Measurements from ENCODE around the gene KRTAP6-3. TPM values are rescaled to one million over a fixed set of nuclear protein-coding genes. Genes with fewer than 3 reads are reported as not detected.

The KRTAP6-3 gene
- total and polyA plus RNA-seq, 2 of the 13 experiments (the other 11 are each of a cell fraction or from before 2014, with no cell fraction given), result not detected

- Histone ChIP-seq H3K4me1 (ENCODE audit: insufficient read depth, low read length) (no peaks in the 10 kb centered on the region), H3K36me3 (replicated peaks in 1 of 2; ENCODE audit: control insufficient read depth in 1 of 2, insufficient read depth in 2 of 2, low read length in 2 of 2) (no peaks in the 10 kb centered on the region), H3K4me2 (ENCODE audit: low read depth, low read length) (no peak overlapping the region), H2AFZ (ENCODE audit: low read length) (no peak overlapping the region), H3K9ac (ENCODE audit: insufficient read depth, low read depth, low read length) (no peak overlapping the region), H3K27ac (ENCODE audit: extremely low read length, insufficient read depth, low read length) (no peak overlapping the region), H3K79me2 (ENCODE audit: insufficient read depth, low read length) (no peaks in the 10 kb centered on the region), H4K20me1 (ENCODE audit: insufficient read depth, low read length) (no peaks in the 10 kb centered on the region), H3K9me3 (ENCODE audit: low read length) (peaks cover 83% of the 10 kb centered on the region), H3K4me3 (replicated peaks in 1 of 3; ENCODE audit: insufficient read depth in 1 of 3, low read depth in 2 of 3, low read length in 3 of 3) (no peak overlapping the region), H3K27me3 (ENCODE audit: control insufficient read depth in 1 of 2, insufficient read depth in 2 of 2, low read length in 2 of 2) (no peaks in the 10 kb centered on the region)
- FAIRE-seq, result no peak
- ChIA-PET POLR2A (no interaction called here), CTCF (ENCODE audit: low intra/inter-chr PET ratio, low total read pairs) (no interaction called here)
- no peak for TF ChIP-seq ETV6 (CRISPR knock-in tag; conservative IDR thresholded peaks at IDR 0.05)
- TF ChIP-seq SMYD3 (CRISPR knock-in tag; IDR thresholded peaks at IDR 0.05), result no peak
- no peak for TF ChIP-seq LCORL (IDR thresholded peaks at IDR 0.05)
- TF ChIP-seq LCORL (CRISPR knock-in tag; IDR thresholded peaks at IDR 0.05), result no peak
- TF ChIP-seq TEF (CRISPR knock-in tag; IDR thresholded peaks at IDR 0.05), result no peak
- TF ChIP-seq PLRG1 (conservative IDR thresholded peaks at IDR 0.05), result no peak
- BruUV-seq (replicated peaks), result no TSS peak
- ATAC-seq, result no peak
- DNase-seq (ENCODE audit: low spot score), result no peak
- intact Hi-C loops (cut with micrococcal nuclease; ENCODE audit: unreplicated experiment) (no loop called here), in situ Hi-C loops (cut with HindIII; ENCODE audit: extremely low pct_ligation_motif_present, low pct_unique_long_range_greater_than_20kb) (no loop called here)
Observed at GRCh38 chr21:30615199-30615598, 23.0 kb downstream of the KRTAP6-3 start.

- no peak within 1 kb of the TSS for H3K27ac ChIP-seq (ENCODE audit: extremely low read length, insufficient read depth, low read length)
- DNase-seq (ENCODE audit: low spot score) (no peak), ATAC-seq (no peak), FAIRE-seq (no peak)
- no peak within 1 kb of the TSS for H2AFZ ChIP-seq (ENCODE audit: low read length)
- BruUV-seq (replicated peaks), result no TSS peak
- no peak within 1 kb of the TSS for H3K9ac ChIP-seq (ENCODE audit: insufficient read depth, low read depth, low read length)
- no peaks in the 10 kb centered on the region for H3K36me3 ChIP-seq (replicated peaks in 1 of 2; ENCODE audit: control insufficient read depth in 1 of 2, insufficient read depth in 2 of 2, low read length in 2 of 2)
- H3K4me1 ChIP-seq (ENCODE audit: insufficient read depth, low read length), result no peaks in the 10 kb centered on the region
- peaks cover 83% of the 10 kb centered on the region for H3K9me3 ChIP-seq (ENCODE audit: low read length)
- in situ Hi-C loops (cut with HindIII; ENCODE audit: extremely low pct_ligation_motif_present, low pct_unique_long_range_greater_than_20kb), result no loop called here
- H4K20me1 ChIP-seq (ENCODE audit: insufficient read depth, low read length), result no peaks in the 10 kb centered on the region
- H3K4me3 ChIP-seq (replicated peaks in 1 of 3; ENCODE audit: insufficient read depth in 1 of 3, low read depth in 2 of 3, low read length in 3 of 3), result no peak within 1 kb of the TSS
- 37% methylated on average over 2 of the region's 2 CpGs for WGBS (ENCODE audit: low lambda C conversion rate)
- CTCF ChIA-PET (ENCODE audit: low intra/inter-chr PET ratio, low total read pairs), result no interaction called here
- no peaks in the 10 kb centered on the region for H3K79me2 ChIP-seq (ENCODE audit: insufficient read depth, low read length)
- no peaks in the 10 kb centered on the region for H3K27me3 ChIP-seq (ENCODE audit: control insufficient read depth in 1 of 2, insufficient read depth in 2 of 2, low read length in 2 of 2)
- intact Hi-C loops (cut with micrococcal nuclease; ENCODE audit: unreplicated experiment), result no loop called here
- POLR2A ChIA-PET, result no interaction called here
- no peak within 1 kb of the TSS for H3K4me2 ChIP-seq (ENCODE audit: low read depth, low read length)
- TF ChIP-seq TFDP2 (CRISPR knock-in tag; IDR thresholded peaks at IDR 0.05), result no peak
- TF ChIP-seq ZNF747 (CRISPR knock-in tag; IDR thresholded peaks at IDR 0.05; ENCODE audit: borderline replicate concordance), result no peak
- TF ChIP-seq ZNF441 (CRISPR knock-in tag; IDR thresholded peaks at IDR 0.05; ENCODE audit: borderline replicate concordance), result no peak
- no peak for TF ChIP-seq ZNF230 (CRISPR knock-in tag; IDR thresholded peaks at IDR 0.05)
- no peak for TF ChIP-seq TARDBP (CRISPR knock-in tag; IDR thresholded peaks at IDR 0.05)
- TF ChIP-seq ZNF510 (CRISPR knock-in tag; IDR thresholded peaks at IDR 0.05; ENCODE audit: low read depth), result no peak
- TF ChIP-seq MAF1 (CRISPR knock-in tag; IDR thresholded peaks at IDR 0.05; ENCODE audit: borderline replicate concordance), result no peak
- no peak for TF ChIP-seq ZNF354B (CRISPR knock-in tag; IDR thresholded peaks at IDR 0.05)
- TF ChIP-seq MATR3 (CRISPR knock-in tag; IDR thresholded peaks at IDR 0.05), result no peak
- no peak for TF ChIP-seq PRDM15 (CRISPR knock-in tag; IDR thresholded peaks at IDR 0.05)
- TF ChIP-seq ZFP90 (CRISPR knock-in tag; IDR thresholded peaks at IDR 0.05; ENCODE audit: borderline replicate concordance), result no peak
Observed at GRCh38 chr21:30616125-30616524, 23.9 kb downstream of the KRTAP6-3 start, which contains the start of gene KRTAP20-1. KRTAP20-1 (plus strand) TSS chr21:30616425; CDS start chr21:30616455, 30 bp downstream.
